Suppressor macrophage treated with lipopolysaccharide for 1 hour (primary cell): ENCODE results near the gene ATRN.
A peak's percentile ranks its signal among the peaks of the same experiment; 100 is the strongest.

Experiments
- DNase-seq, 3 donors: peaks; one replicate each; pipeline ENCODE4 v3.0.0-alpha.2; 2020 to 2022

Gene ATRN

DNA sequence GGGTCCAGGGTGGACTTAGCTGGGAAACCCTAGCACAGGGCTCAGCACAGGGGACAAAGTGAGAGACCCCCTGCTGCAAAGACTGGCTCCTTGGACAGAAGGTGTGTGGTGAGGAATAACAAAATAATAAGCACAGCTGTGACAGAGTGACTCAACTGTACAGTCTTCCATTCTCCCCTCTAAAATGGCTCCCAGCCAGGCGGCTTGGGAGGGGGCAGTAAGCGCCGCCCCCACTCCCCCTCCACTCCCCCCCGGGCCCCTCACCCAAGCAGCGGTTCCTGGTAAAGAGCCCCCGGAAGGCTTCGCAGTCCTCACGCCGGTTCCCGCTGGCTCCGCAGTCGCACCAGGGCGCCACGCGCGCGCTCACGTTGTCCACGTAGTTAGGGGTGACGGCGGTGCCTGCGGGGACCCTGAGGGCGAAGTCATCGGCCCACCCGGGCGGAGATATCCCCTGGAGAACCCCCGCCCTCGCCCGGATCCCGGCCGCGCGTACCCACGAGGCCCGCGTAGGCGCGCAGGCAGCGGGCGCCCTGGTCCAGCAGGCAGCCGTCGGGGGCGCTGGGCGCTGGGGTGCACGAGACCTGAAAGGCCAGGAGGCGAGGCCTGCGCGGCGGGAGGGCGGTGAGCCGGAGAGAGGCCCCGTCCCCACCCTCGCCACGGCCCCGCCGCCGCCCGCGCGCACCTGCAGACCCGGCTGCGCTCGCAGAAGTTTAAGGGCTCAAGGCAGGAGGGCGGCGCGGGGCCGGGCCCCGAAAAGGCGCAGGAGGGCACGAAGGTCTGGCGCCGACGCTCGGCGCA is 189.6 kb downstream of the ATRN start:
- peak; percentile 37 to 70 (median 38) for DNase-seq

GRCh38 chr20:3661060-3661813 is 190.4 kb downstream of the ATRN start:
- DNase-seq: peak in 1 of 3 donors; percentile 28

DNA sequence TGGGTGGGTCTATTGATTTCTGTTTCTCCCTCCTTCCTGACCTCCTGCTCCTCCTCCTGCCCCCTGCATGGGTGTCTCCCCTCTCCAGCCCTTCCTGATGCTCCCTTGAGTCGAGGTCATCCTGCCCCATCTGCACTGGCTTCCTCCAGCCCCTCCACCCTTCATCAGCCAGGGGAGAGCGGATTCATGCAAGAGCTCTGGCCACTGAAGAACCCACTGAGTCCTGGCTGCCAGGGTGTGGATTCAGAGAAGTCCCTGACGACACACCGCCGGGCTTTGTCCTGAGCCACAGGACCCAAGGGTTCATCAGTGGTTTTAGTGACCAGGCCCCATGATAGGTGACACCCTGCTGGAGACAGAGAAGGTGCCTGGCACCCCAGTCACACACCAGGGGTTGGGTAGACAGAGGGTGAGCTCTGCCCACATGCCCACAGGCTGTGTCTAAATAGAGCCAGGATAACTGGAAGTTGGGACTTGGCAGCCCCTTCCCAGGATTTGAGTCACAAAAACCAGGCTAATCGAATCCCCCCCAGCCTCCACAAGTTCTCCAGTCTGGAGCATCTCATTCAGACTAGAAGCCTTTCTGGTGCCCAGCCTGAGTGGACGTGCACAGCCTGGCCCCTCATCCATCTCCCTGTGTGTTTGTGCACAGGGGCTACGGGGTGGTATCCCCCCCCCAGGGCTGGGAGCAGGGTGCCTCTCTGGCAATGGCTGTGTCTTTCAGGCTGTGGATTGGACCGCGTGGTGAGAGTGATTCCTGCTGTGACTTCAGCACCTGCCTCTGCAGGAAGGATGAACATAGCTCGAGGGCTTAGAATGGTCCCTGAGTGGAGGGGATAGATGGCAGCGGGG is 191.2 kb downstream of the ATRN start:
- no peak for DNase-seq

- DNase-seq: no peak
Measured at GRCh38 chr20:3663031-3663701, 192.3 kb downstream of the ATRN start, which contains the start of gene GFRA4. Gene GFRA4 (minus strand): TSS chr20:3663399. CDS start chr20:3663399, 0 bp downstream.

GRCh38 chr20:3663858-3664257 is 193.0 kb downstream of the ATRN start:
- DNase-seq: no peak

- no peak for DNase-seq
Measured at GRCh38 chr20:3667434-3668037, 196.7 kb downstream of the ATRN start.

DNA sequence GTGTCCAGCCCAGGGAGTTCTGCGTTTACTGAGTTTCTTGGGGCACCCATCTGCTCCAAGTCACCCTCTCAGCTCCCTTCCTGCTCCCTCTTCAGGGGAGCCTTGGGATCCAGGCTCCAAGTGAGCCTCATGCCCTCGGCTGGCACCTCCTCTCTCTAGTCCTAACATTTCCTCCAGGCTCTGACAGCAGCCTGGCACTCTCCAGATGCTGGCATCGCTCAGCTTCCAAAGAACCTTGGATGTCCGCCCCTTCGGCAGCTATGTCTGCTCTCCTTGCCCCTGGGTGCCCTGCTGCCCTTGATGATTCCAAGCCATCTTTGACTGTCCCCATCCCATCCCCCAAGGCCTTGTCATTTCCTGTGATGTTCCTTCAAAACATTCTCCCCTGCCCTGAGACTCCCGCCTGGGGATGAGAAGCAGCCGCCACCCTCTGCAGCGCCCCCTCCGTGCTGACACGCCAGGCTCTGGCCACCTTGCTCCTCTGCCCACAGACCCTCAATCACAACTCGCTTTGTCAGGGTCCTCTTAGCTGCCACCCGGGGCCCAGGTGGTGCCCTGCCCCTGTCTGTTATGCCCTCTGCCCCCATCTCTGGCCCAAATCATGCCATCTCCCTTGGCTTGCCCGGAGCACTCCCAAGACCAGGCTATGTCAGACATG is 199.0 kb downstream of the ATRN start:
- no peak for DNase-seq

DNA sequence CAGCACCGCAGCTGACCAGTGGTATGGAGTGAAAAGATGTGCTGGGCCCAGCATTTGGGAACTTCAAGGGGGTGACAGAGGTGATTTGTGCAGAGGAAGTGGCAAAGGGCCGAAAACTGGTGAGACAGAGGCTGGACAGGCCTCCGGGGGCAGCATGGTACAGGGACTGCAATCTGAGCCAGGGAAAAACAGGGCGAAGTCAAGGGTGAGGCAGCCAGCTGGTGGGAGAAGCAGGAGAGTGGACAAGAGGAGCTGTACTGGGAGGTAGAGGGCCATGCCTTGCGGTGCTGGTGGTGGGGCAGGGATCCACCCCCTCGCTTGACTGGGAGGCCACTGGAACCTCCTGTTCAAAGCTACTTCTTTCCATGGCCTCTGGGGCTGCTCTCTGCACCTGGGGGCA is 199.7 kb downstream of the ATRN start:
- DNase-seq: no peak

DNA sequence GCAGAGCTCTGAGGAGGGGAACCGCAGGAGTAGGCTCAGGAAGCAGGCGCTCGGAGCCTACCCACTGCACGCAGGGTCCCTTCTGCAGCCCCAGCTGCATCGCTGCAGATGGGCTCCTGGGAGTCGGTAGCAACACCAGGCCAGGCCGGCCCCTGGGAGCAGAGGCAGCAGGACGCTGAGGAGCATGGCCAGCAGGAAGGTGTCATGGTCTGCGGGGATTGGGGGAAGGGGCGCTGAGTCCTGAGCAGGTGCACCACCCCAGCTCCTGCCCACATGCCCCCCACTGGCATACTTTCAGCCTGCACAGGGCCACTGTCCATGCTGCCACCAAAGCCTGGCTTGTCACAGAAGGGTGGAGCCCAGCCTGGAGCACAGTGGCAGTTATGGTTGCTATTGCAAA is 200.1 kb downstream of the ATRN start:
- DNase-seq: no peak

DNA sequence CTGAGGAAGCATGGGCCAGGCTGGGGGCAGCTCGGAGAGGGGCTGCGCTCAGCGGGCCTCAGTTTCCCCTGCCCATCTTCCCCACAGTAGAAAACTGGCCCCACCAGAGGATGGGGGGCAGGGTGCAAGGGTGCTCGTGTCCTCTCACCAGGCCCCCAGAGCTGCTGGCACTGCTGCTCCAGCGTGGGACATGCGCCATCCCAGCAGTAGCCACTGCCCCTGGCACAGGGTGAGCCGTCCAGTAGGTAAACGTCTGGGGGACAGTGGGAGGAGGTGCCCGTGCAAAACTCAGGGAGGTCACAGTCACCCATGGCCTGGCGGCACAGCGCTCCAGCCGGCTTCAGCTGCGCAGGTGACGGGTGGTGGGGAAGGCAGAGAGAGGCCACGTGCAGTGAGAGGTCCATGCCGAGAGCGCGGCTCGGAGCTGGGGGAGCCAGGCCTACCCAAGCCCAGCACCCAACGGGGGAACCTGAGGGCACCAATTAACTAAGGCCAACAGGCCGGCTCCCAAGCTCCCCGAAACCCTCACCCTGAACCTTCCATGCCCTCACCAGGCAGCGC is 201.2 kb downstream of the ATRN start:
- no peak for DNase-seq

DNA sequence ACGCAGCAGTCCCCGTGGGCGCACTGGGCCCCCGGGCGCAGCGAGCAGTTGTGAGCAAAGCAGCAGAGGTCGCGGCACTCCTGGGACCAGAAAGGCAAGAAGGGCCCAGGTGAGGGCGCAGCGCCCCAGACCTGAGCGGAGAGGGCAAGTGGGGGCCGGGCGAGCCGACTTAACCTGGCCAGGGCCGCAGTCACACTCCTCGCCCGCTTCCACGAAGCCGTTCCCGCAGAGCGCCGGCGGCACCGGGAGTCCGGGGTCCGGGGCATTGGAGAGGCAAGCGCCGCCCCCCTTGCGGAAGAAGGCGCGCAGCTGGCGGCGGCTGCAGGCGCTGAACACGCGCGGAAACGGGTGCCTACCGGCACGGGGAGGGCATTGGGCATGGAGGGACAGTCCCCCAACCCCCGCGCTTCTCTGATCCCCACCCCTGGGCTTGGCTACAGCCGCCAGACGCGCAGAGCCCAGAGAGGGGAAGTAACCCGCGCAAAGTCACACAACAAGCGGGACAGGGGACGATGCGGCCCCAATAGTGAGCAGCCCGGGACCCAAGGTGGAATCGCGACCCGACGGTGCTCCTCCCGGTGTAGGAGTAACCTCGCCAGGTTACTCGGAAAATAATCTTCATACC is 201.8 kb downstream of the ATRN start:
- peak; percentile 48 to 64 (median 64) for DNase-seq

- DNase-seq: no peak
Measured at GRCh38 chr20:3673221-3674070, 202.6 kb downstream of the ATRN start.

DNA sequence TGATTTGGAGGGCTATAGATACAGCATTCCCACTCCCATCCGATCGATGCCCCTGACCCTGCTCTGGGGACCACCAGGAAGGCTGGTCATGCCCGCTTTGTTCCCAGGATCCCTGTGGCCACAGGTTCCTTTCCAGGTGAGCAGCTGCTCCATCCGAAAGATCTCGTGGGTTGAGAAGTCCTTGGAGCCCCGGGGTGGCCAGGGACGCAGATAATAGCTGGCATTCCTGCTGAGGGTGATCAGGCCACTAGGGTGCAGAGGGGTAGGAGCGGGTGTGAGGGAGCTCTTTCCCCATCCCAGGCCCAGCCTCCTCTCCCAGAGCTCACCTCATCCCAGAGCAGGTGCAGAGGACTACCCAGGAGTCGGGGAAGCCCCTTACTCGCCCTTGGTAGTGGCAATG is 203.6 kb downstream of the ATRN start:
- no peak for DNase-seq

- no peak for DNase-seq
Measured at GRCh38 chr20:3674995-3675900, 204.4 kb downstream of the ATRN start.

- no peak for DNase-seq
Measured at GRCh38 chr20:3677733-3678132, 206.9 kb downstream of the ATRN start.

- no peak for DNase-seq
Measured at GRCh38 chr20:3678198-3678597, 207.4 kb downstream of the ATRN start.

- no peak for DNase-seq
Measured at GRCh38 chr20:3678856-3679720, 208.3 kb downstream of the ATRN start.
